Stomach (tissue), 9 donors: ENCODE data around the gene MYO18A. TPM values are rescaled to one million over a fixed set of nuclear protein-coding genes. Genes with fewer than 3 reads are reported as not detected.
A peak's percentile ranks its signal among the peaks of the same experiment; 100 is the strongest.

Experiments used
- DNase-seq, 2 donors: peaks; one replicate each; pipeline versions ENCODE4 v3.0.0 to v3.0.0-alpha.2; 2013 to 2019
- H3K27ac ChIP-seq, 5 donors: fragments of 200-600 bp in 4 of 5; sonication (generic) in 4 of 5; one replicate each; pipeline ENCODE4 v1.5.1; 2013 to 2019; ENCODE audit warnings: mild to moderate bottlenecking in 1 of 5, moderate library complexity in 1 of 5
- H3K27me3 ChIP-seq, 3 donors: fragments of 200-600 bp; sonication (generic); one replicate each; pipeline ENCODE4 v1.5.1; 2017 to 2019; ENCODE audit warnings: mixed run types in 1 of 3
- H3K36me3 ChIP-seq, 4 donors: fragments of 200-600 bp; sonication (generic); 1 replicate in 3 of 4; 2 replicates in 1 of 4; pipeline ENCODE4 v1.5.1; 2016 to 2019
- H3K4me1 ChIP-seq, 4 donors: fragments of 200-600 bp; sonication (generic); one replicate each; pipeline ENCODE4 v1.5.1; 2016 to 2019
- H3K4me3 ChIP-seq, 4 donors: fragments of 200-600 bp; sonication (generic) in 3 of 4; one replicate each; pipeline ENCODE4 v1.5.1; 2016 to 2019; ENCODE audit warnings: mild to moderate bottlenecking in 1 of 4
- H3K9me3 ChIP-seq, 4 donors: fragments of 200-600 bp; sonication (generic); one replicate each; pipeline ENCODE4 v1.5.1; 2016 to 2019
- CTCF ChIP-seq, 7 experiments: fragments of 450-650 bp in 4 of 7; fragments of 200-600 bp in 3 of 7; sonication (generic) in 3 of 7; IDR thresholded peaks; one replicate each; pipeline ENCODE4 v1.5.1; 2016 to 2019; ENCODE audit warnings: antibody characterized with exemption in 7 of 7, control low read depth in 2 of 7, mild to moderate bottlenecking in 1 of 7
- EP300 ChIP-seq: sonication (generic); formaldehyde crosslinking; IDR thresholded peaks from one replicate; pipeline ENCODE4 v1.6.1; 2017; ENCODE audit warnings: antibody characterized with exemption
- POLR2A ChIP-seq, 4 donors: fragments of 450-650 bp; IDR thresholded peaks; one replicate each; pipeline ENCODE4 v1.6.1; 2016; ENCODE audit warnings: antibody characterized with exemption in 4 of 4, control low read depth in 2 of 4, mild to moderate bottlenecking in 1 of 4, moderate library complexity in 1 of 4
- POLR2AphosphoS5 ChIP-seq, 3 donors: sonication (generic); formaldehyde crosslinking; IDR thresholded peaks; one replicate each; pipeline ENCODE4 v1.6.1; 2016; ENCODE audit warnings: antibody characterized with exemption in 3 of 3
- WGBS, 5 donors: extraction: QIAGEN DNeasy Blood & Tissue Kit in 3 of 5; methylation state at CpG; one replicate each; pipeline versions ENCODE4 v1.1.5 to v1.1.7; 2013 to 2018; 5-methylcytosine and 5-hydroxymethylcytosine counted together
- intact Hi-C: fragments of 100-400 bp; cut with DNase I; formaldehyde crosslinking; loops from one replicate; pipeline ENCODE4 v1.15.1; 2023; ENCODE audit warnings: low total_unique reads
- polyA plus RNA-seq, 3 donors: library from polyadenylated mRNA; stranded (reverse); fragments of 200-250 nt; gene quantifications; one replicate each; pipeline ENCODE4 v1.2.3, GENCODE V29; 2013
- total RNA-seq, 5 donors: library from RNA; depleted of rRNA; stranded (reverse); fragments of >200 nt; gene quantifications; one replicate each; pipeline versions ENCODE4 v1.1.0 to v1.2.3, GENCODE V29; 2014 to 2016
- donor health status: healthy with polysubstance abuse.
- donor health status: Bipolar disorder and iron deficiency.
- donor health status: healthy.

Gene MYO18A
- total and polyA plus RNA-seq, 8 donors = 16.5 to 305 (median 55.5) TPM

GRCh38 chr17:29066606-29067005 is 113.6 kb downstream of the MYO18A start:
- H3K27ac ChIP-seq = no peak overlapping the region
- DNase-seq = no peak
- WGBS, 5 donors = 68 to 79% (median 72%) methylated on average over 7 of the region's 7 CpGs
- H3K4me3 ChIP-seq = no peak overlapping the region
- H3K27me3 ChIP-seq = peaks cover 0 to 27% (median 0%) of the 10 kb centered on the region in 3 donors
- TF ChIP-seq POLR2A (IDR thresholded peaks at IDR 0.05) (no peak), POLR2AphosphoS5 (IDR thresholded peaks at IDR 0.05) (no peak), CTCF (IDR thresholded peaks at IDR 0.05) (no peak), EP300 (no peak)
- H3K9me3 ChIP-seq = no peaks in the 10 kb centered on the region
- intact Hi-C loops = no loop called here
- peaks cover 0 to 11% (median 0%) of the 10 kb centered on the region in 4 donors for H3K4me1 ChIP-seq
- H3K36me3 ChIP-seq = no peaks in the 10 kb centered on the region

DNA sequence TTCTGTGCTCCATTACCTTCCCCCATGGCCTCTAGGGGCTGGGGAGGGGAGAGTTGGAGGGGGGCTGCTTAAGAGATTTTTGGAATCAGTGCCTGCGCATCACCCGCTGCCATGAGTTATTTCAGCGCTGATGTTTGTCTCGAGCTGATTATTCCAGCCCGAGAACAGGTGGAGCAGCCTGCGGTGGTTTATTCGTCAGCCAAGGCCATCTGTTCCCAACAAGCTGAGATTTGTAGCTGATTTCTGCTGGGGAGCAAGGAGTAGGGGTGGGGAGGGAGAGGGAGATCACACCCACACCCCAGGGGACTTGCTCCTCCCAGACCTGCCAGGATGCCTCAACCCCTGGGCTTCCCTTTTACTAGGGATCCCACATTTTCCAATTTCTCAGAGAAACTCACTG is 114.2 kb downstream of the MYO18A start:
- Histone ChIP-seq H3K27ac (no peak overlapping the region), H3K4me1 (peaks cover 0 to 11% (median 0%) of the 10 kb centered on the region in 4 donors), H3K4me3 (no peak overlapping the region), H3K27me3 (peaks cover 0 to 27% (median 0%) of the 10 kb centered on the region in 3 donors), H3K9me3 (no peaks in the 10 kb centered on the region), H3K36me3 (no peaks in the 10 kb centered on the region)
- intact Hi-C loops = no loop called here
- TF ChIP-seq POLR2AphosphoS5 (IDR thresholded peaks at IDR 0.05) = no peak
- no peak for TF ChIP-seq POLR2A (IDR thresholded peaks at IDR 0.05)
- no peak for TF ChIP-seq CTCF (IDR thresholded peaks at IDR 0.05)
- no peak for TF ChIP-seq EP300
- WGBS, 5 donors = 69 to 81% (median 72%) methylated on average over 7 of the region's 7 CpGs
- DNase-seq = no peak

DNA sequence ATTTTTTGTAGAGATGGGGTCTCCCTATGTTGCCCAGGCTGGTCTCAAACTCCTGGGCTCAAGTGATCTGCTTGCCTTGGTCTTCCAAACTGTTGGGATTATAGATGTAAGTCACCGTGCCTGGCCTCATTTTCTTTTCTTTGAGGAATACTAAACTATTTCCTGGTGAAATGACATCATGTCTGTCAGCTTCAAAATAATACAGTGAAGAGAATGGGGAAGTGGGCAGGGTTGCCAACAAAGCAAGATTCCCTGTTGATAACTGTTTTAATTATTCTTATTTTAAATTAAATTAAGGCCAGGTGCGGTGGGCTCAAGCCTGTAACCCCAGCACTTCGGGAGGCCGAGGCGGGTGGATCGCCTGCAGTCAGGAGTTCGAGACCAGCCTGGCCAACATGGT is 116.2 kb downstream of the MYO18A start:
- Histone ChIP-seq H3K27me3 (peaks cover 0 to 21% (median 0%) of the 10 kb centered on the region in 3 donors), H3K36me3 (no peaks in the 10 kb centered on the region), H3K4me3 (no peak overlapping the region), H3K4me1 (peaks cover 0 to 7% (median 0%) of the 10 kb centered on the region in 4 donors), H3K27ac (no peak overlapping the region), H3K9me3 (no peaks in the 10 kb centered on the region)
- 87 to 93% (median 89%) methylated on average over 7 of the region's 7 CpGs for WGBS, 5 donors
- intact Hi-C loops = no loop called here
- DNase-seq = no peak
- TF ChIP-seq EP300 = no peak
- TF ChIP-seq POLR2A (IDR thresholded peaks at IDR 0.05) = no peak
- TF ChIP-seq POLR2AphosphoS5 (IDR thresholded peaks at IDR 0.05) = no peak
- TF ChIP-seq CTCF (IDR thresholded peaks at IDR 0.05) = no peak

- no peaks in the 10 kb centered on the region for H3K36me3 ChIP-seq
- WGBS, 5 donors = 90 to 95% (median 92%) methylated on average over 9 of the region's 9 CpGs
- no peak for TF ChIP-seq EP300
- H3K27ac ChIP-seq = no peak overlapping the region
- intact Hi-C loops = no loop called here
- H3K27me3 ChIP-seq = peaks cover 0 to 21% (median 0%) of the 10 kb centered on the region in 3 donors
- no peak for DNase-seq
- H3K9me3 ChIP-seq = no peaks in the 10 kb centered on the region
- no peak overlapping the region for H3K4me3 ChIP-seq
- H3K4me1 ChIP-seq = peaks cover 0 to 9% (median 0%) of the 10 kb centered on the region in 4 donors
Observed at GRCh38 chr17:29062215-29062614, 118.0 kb downstream of the MYO18A start.

GRCh38 chr17:29061036-29061435 is 119.2 kb downstream of the MYO18A start:
- H3K4me1 ChIP-seq = peaks cover 0 to 9% (median 0%) of the 10 kb centered on the region in 4 donors
- peaks cover 0 to 19% (median 0%) of the 10 kb centered on the region in 3 donors for H3K27me3 ChIP-seq
- intact Hi-C loops = no loop called here
- peak in 1 of 2 donors; percentile 40 for DNase-seq
- no peaks in the 10 kb centered on the region for H3K36me3 ChIP-seq
- no peak overlapping the region for H3K4me3 ChIP-seq
- no peak overlapping the region for H3K27ac ChIP-seq
- H3K9me3 ChIP-seq = no peaks in the 10 kb centered on the region
- TF ChIP-seq POLR2A (IDR thresholded peaks at IDR 0.05) (no peak), EP300 (no peak), POLR2AphosphoS5 (IDR thresholded peaks at IDR 0.05) (no peak), CTCF (IDR thresholded peaks at IDR 0.05) (no peak)
- 45 to 67% (median 64%) methylated on average over 8 of the region's 8 CpGs for WGBS, 5 donors
